HG03520 (cell line): ENCODE data around the gene EEF1G.
"Not testable (repeated sequence)": the region's sequence is repeated elsewhere in the genome, so short reads cannot be mapped to it uniquely, and the experiment has no call there.

Experiments used
- ATAC-seq: cut with Tn5 transposase; IDR thresholded peaks from one replicate; pipeline ENCODE4 v1.9.1; 2021; ENCODE audit warnings: mild to moderate bottlenecking, moderate library complexity; ENCODE audit not compliant: unreplicated experiment

EEF1G gene

DNA sequence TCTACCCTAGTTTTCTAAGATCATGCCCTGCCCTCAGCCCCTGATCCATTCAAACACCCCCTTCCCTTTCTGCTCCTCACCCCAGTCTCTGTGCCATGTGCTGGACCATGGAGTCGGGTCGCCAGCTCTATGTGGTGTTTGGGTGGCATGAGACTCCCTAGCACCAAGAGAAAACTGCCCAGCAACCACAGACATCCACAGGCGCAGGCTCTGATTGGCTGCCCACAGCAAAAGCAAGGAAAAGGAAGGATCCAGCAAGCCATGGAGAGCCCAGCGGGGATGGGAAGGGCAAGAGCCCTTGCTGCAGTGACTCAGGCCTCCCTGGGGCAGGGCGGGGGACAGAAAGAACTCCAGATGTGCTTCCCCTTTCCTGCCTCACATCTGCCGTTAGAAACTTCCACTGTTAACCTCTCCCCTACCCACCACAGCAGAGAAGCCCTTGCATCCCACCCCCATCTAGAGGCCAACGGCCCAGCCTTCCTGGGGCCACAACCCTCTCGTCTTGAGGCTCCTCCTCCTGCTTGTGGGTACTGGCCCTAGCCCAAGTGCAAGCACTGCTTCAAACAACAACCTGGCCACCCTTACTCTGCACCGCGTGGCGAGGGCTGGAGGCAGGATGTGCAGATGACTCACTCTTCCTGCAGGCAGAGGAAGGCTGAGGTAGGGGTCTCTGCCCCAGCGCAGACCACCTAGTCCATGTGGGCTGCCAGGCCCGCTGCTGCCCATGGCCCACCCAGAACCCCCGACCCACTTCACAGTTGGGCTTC is 17.4 kb downstream of the EEF1G start:
- peak; percentile 29 for ATAC-seq

DNA sequence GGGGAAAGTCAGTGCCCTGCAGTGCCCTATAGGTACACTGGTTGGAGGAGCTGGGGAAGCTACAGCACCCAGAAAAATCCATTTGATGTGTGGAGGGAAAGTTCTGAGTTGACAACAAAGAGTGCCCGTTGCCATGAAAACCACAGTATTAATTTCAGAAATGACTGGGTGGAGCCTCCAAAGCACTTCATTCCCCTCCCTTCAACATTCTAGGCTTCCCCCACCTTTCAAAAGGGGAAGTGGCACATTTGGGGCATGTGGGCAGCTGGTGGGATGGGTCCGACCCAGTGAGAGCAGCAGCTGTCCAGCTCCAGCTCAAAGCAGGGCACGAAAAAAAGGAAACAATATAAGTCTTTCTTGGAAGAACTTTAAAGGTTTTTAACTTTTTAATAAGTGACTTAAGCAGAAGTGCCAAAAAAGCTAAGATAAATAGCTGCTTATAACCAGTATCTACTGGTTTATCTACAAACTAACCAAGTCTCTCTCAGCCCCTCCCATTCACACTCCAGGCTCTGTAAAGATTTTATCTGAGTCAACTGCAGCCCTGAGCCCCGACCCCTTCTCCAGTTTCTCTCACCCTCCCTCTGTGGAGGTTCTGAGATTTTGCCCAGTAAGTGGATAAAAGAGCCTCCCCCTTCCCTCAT is 18.1 kb downstream of the EEF1G start:
- ATAC-seq: peak; percentile 38

- ATAC-seq: no peak
Observed at GRCh38 chr11:62554387-62555167, 19.1 kb downstream of the EEF1G start.

- no peak for ATAC-seq
Observed at GRCh38 chr11:62553839-62554361, 19.8 kb downstream of the EEF1G start.

DNA sequence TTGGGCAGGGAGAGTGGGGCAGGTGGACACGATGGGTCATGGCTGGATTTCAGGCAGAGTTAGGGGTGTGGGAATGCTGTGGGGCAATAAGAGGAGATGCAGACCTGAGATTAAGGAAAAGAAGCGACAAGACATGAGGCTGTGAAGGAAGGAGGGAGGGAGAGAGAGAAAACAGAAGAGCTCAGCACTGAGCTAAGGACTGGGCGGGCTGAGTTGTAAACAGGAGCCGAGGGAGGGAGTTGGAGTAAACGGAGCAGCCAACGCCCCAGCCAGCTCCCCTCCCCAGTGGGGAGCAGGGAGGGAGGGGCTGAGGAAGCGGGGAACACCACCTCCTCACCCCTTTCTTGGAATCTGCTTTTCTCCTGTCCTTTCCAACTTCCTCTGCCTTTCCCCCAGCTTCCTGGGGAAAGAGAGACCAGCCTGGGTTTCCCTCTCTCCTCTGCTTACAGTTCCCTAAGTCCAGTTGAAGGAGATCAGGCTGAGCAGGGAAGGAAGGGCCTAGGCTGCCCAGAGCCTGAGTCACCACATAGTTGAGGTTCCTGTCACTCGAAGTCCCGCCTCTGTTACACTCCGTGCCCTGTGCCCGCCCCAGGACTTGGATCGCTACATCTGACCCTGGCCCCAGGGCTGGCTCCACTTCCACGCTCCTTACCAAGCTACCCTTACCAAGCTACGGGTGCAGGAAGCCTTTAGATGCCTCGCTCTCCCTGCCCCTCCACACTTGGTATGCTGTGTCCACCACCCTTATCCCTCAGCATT is 20.4 kb downstream of the EEF1G start:
- no peak for ATAC-seq

GRCh38 chr11:62552485-62553079 is 21.1 kb downstream of the EEF1G start:
- ATAC-seq: no peak

GRCh38 chr11:62550478-62550877 is 23.2 kb downstream of the EEF1G start:
- not testable (repeated sequence) for ATAC-seq

DNA sequence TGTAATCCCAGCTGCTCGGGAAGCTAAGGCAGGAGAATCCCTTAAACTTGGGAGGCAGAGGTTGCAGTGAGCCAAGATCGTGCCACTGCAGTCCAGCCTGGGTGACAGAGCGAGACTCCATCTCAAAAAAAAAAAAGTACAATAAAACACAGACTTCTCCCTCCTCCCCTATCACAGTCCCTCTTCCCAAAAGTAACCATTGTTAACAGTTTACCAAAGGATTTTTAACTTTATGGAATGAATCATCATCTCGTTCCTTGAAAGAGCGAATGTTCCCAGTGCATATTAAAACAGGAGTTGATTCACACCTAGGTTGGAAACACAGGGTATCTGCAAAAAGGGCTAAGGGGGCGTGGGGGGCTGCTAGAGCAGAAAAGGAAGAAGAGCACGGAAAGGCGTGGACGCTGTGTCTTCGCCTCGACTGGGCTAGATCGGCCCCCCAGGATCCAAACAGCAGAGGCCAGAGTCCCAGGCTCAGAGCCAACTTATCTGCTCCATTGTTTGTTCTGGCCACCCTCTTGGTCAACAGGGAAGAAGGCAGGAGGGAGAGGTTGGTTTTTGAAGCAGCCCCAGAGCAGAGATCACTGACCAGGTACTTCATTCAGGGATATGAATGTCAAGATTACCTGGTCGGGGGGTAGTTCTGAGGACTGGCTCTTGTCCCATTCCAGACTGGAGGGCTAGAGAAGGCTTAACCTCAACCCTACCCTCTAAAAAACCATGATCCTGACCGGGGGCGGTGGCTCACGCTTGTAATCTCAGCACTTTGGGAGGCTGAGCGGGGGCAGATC is 25.0 kb downstream of the EEF1G start:
- no peak for ATAC-seq

GRCh38 chr11:62547691-62548281 is 25.9 kb downstream of the EEF1G start:
- no peak for ATAC-seq

GRCh38 chr11:62546929-62547625 is 26.6 kb downstream of the EEF1G start:
- ATAC-seq: no peak

DNA sequence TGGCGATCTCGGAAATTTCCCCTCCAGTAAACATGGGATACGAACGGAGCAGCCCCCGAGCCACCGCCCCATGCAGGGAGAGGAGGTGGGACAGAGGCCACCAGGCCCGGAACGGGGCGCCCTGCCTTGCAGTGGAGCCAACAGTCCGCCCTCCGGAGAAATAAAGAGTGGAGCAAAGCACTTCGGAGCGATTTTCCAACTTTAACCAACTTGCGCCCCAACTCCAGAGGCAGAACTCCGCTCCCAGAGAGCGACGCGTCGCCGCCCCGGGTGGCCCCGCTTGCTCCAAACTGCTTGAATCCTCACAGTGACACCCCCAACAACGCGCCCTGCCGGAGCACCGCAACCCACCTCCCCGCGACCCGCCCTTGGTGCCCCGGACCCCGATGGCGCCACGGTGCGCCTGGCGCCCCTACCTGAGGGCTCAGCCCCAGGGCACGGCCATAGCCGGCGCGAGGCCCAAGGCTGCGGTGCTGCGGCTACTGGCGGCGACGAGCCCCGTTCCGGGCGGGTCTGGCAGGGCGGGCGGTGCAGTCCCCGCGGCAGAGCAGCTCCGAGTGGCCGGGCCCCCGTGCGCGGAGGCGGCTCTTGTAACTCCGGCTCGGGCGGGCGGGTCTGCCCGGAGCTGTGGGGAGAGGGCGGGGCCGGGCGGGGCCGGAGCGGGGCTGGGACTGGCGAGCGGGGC is 27.3 kb downstream of the EEF1G start, which contains the start of gene AHNAK:
TSS of gene AHNAK (minus strand) at position 563 of the 685 bp plus-strand sequence. CDS start 10,708 bp downstream, outside the sequence.
- ATAC-seq: no peak

- ATAC-seq: no peak
Observed at GRCh38 chr11:62545437-62546243, 28.1 kb downstream of the EEF1G start.

GRCh38 chr11:62544581-62545436 is 28.9 kb downstream of the EEF1G start:
- no peak for ATAC-seq

GRCh38 chr11:62543680-62544444 is 29.8 kb downstream of the EEF1G start:
- no peak for ATAC-seq
